Activated CD4-positive, alpha-beta T cell treated with anti-CD3 and anti-CD28 coated beads, Interleukin-2, Interleukin-6, amounts not matched to agents 100 ng/mL and 50 ng/mL, durations not matched to agents 16 hours and 8 hours (primary cell): ENCODE results near the gene GRIP1.
A peak's percentile ranks its signal among the peaks of the same experiment; 100 is the strongest.

Experiments
- DNase-seq: peaks from one replicate; pipeline ENCODE4 v3.0.0-alpha.2; 2020

GRIP1 gene

GRCh38 chr12:66693901-66694513 is 15.1 kb upstream of the GRIP1 start:
- DNase-seq: peak; percentile 60

- DNase-seq: no peak
Observed at GRCh38 chr12:66692986-66693385, 14.1 kb upstream of the GRIP1 start.

- no peak for DNase-seq
Observed at GRCh38 chr12:66692170-66692569, 13.3 kb upstream of the GRIP1 start.

- DNase-seq: peak; percentile 39
Observed at GRCh38 chr12:66688846-66689439, 10.1 kb upstream of the GRIP1 start.

GRCh38 chr12:66684222-66684621 is 5.3 kb upstream of the GRIP1 start:
- no peak for DNase-seq

- DNase-seq: no peak
Observed at GRCh38 chr12:66683822-66684221, 4.9 kb upstream of the GRIP1 start.

- DNase-seq: no peak
Observed at GRCh38 chr12:66683073-66683472, 4.2 kb upstream of the GRIP1 start.

GRCh38 chr12:66679461-66680084 is 697 bp upstream of the GRIP1 start:
- no peak for DNase-seq

- no peak for DNase-seq
Observed at GRCh38 chr12:66676241-66676640, 2.6 kb downstream of the GRIP1 start.

GRCh38 chr12:66674495-66675122 is 4.3 kb downstream of the GRIP1 start:
- DNase-seq: no peak

GRCh38 chr12:66669541-66669940 is 9.3 kb downstream of the GRIP1 start:
- no peak for DNase-seq

GRCh38 chr12:66668311-66668710 is 10.6 kb downstream of the GRIP1 start:
- DNase-seq: no peak

GRCh38 chr12:66667906-66668305 is 11.0 kb downstream of the GRIP1 start:
- no peak for DNase-seq

GRCh38 chr12:66666481-66666880 is 12.4 kb downstream of the GRIP1 start:
- DNase-seq: no peak

- DNase-seq: no peak
Observed at GRCh38 chr12:66665435-66665985, 13.4 kb downstream of the GRIP1 start.

GRCh38 chr12:66664076-66664475 is 14.8 kb downstream of the GRIP1 start:
- DNase-seq: no peak

- no peak for DNase-seq
Observed at GRCh38 chr12:66663611-66664010, 15.3 kb downstream of the GRIP1 start.

- DNase-seq: no peak
Observed at GRCh38 chr12:66662729-66663128, 16.1 kb downstream of the GRIP1 start.

- no peak for DNase-seq
Observed at GRCh38 chr12:66662179-66662578, 16.7 kb downstream of the GRIP1 start.

- no peak for DNase-seq
Observed at GRCh38 chr12:66661357-66661756, 17.5 kb downstream of the GRIP1 start.

GRCh38 chr12:66653796-66654195 is 25.1 kb downstream of the GRIP1 start:
- DNase-seq: no peak

- DNase-seq: no peak
Observed at GRCh38 chr12:66648033-66648735, 30.7 kb downstream of the GRIP1 start.

- DNase-seq: no peak
Observed at GRCh38 chr12:66647034-66647691, 31.7 kb downstream of the GRIP1 start.
